Astrocyte (in vitro differentiated cells and primary cell): ENCODE results near the gene CNIH3. TPM values are rescaled to one million over a fixed set of nuclear protein-coding genes. Genes with fewer than 3 reads are reported as not detected.

Source experiments
- DNase-seq: peaks from one replicate; pipeline ENCODE4 v3.0.0-alpha.2; 2010; ENCODE audit warnings: low read depth
- FAIRE-seq: peaks from 2 replicates; lab custom pipeline; 2011; peaks lifted over from hg19 to GRCh38; lab: Jason Lieb, UNC
- H2AFZ ChIP-seq: 2 replicates; pipeline ENCODE4 v1.6.0; 2012; ENCODE audit warnings: low read depth, low read length, inconsistent platforms
- H3K27ac ChIP-seq: 2 replicates; pipeline ENCODE4 v1.5.1; 2011; ENCODE audit warnings: low read depth, low read length, inconsistent platforms
- H3K27me3 ChIP-seq: 2 replicates; pipeline ENCODE4 v1.6.0; 2011; ENCODE audit warnings: low read length, inconsistent platforms; ENCODE audit not compliant: insufficient read depth
- H3K36me3 ChIP-seq: 2 replicates; pipeline ENCODE4 v1.5.1; 2011; ENCODE audit warnings: low read length, inconsistent platforms; ENCODE audit not compliant: insufficient read depth
- H3K4me1 ChIP-seq: 2 replicates; pipeline ENCODE4 v1.5.1; 2011; ENCODE audit warnings: low read length, inconsistent platforms; ENCODE audit not compliant: insufficient read depth
- H3K4me2 ChIP-seq: 2 replicates; pipeline ENCODE4 v1.6.0; 2012; ENCODE audit warnings: low read length, inconsistent platforms
- H3K4me3 ChIP-seq: 2 replicates; pipeline ENCODE4 v1.5.1; 2011; ENCODE audit warnings: low read depth, mild to moderate bottlenecking, low read length, inconsistent platforms; ENCODE audit not compliant: insufficient read depth
- H3K79me2 ChIP-seq: 2 replicates; pipeline ENCODE4 v1.6.0; 2012; ENCODE audit warnings: mild to moderate bottlenecking, low read length, inconsistent platforms; ENCODE audit not compliant: insufficient read depth
- H3K9ac ChIP-seq: 2 replicates; pipeline ENCODE4 v1.6.0; 2012; ENCODE audit warnings: mild to moderate bottlenecking, low read length, inconsistent platforms
- H3K9me3 ChIP-seq: 2 replicates; pipeline ENCODE4 v1.5.1; 2012; ENCODE audit warnings: low read depth, mild to moderate bottlenecking, low read length, inconsistent platforms; ENCODE audit not compliant: insufficient read depth
- H4K20me1 ChIP-seq: 2 replicates; pipeline ENCODE4 v1.6.0; 2012; ENCODE audit warnings: low read length, inconsistent platforms; ENCODE audit not compliant: insufficient read depth
- H3K27ac Mint-ChIP-seq: one replicate; pipeline ENCODE4 v1.8.0; 2021; ENCODE audit warnings: mild to moderate bottlenecking, mixed read lengths; ENCODE audit not compliant: unreplicated experiment
- H3K27me3 Mint-ChIP-seq: one replicate; pipeline ENCODE4 v1.8.0; 2021; ENCODE audit warnings: low read depth, mixed read lengths; ENCODE audit not compliant: unreplicated experiment
- H3K36me3 Mint-ChIP-seq: one replicate; pipeline ENCODE4 v1.8.0; 2021; ENCODE audit warnings: low read depth, mixed read lengths; ENCODE audit not compliant: unreplicated experiment
- H3K4me1 Mint-ChIP-seq: one replicate; pipeline ENCODE4 v1.8.0; 2021; ENCODE audit warnings: low read depth, mixed read lengths; ENCODE audit not compliant: unreplicated experiment
- H3K4me3 Mint-ChIP-seq: one replicate; pipeline ENCODE4 v1.8.0; 2021; ENCODE audit warnings: mild to moderate bottlenecking, moderate library complexity, mixed read lengths; ENCODE audit not compliant: unreplicated experiment
- H3K9me3 Mint-ChIP-seq: one replicate; pipeline ENCODE4 v1.8.0; 2021; ENCODE audit warnings: mild to moderate bottlenecking, mixed read lengths; ENCODE audit not compliant: unreplicated experiment
- EZH2 ChIP-seq: IDR thresholded peaks from 2 replicates; pipeline ENCODE4 v1.6.1; 2012; ENCODE audit warnings: mild to moderate bottlenecking, low read length, inconsistent platforms; ENCODE audit not compliant: insufficient read depth
- total RNA-seq: library from RNA; stranded (reverse); gene quantifications from 2 replicates; pipeline ENCODE4 v1.2.1, GENCODE V29; 2021
- TF ChIP-seq, protein P1 (sequence below): IDR thresholded peaks from 2 replicates; pipeline ENCODE4 v1.5.1; 2011; ENCODE audit warnings: low read depth, mild to moderate bottlenecking, inconsistent platforms, low read length, moderate library complexity; ENCODE audit not compliant: insufficient read depth

CNIH3 gene
- total RNA-seq, 1 donor from 2014 or later = 7.7 TPM

DNA sequence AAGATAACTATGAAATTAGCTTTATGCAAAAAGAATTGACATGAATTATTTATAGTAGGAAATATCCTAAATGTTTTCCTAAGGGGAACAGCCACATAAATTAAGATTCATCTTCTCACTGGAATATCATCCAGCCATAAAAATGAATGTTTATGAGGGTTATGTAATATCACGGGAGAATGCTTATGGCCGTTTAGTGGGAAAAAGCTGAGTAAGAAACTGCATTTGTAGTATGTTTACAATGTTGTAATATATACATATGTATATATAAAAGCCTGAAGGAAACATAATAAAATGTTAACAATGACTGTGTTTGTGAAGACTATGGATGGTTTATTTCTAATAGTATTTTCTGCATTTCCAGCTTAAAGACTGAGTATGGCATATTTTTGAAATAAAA lies 161.1 kb downstream of the CNIH3 start:
- Histone ChIP-seq H3K4me1 (no peaks in the 10 kb centered on the region), H3K9me3 (no peaks in the 10 kb centered on the region)

DNA sequence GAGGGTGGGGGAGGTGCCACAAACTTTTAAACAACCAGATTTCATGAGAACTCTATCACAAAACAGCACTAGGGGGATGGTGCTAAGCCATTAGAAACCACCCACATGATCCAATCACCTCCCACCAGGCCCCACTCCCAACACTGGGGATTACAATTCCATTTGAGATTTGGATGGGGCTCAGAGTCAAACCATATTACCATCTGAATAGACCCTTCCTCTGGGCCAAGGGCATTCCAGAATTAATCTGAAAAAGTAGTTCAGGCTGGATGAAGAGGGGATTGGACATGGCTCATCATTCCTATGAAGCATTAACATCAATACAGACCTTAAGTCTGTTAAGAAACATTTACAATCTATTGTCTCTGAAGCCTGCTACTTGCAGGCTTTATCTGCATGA lies 163.4 kb downstream of the CNIH3 start:
- Mint-ChIP-seq H3K27me3 (peaks cover 7% of the 10 kb centered on the region), H3K27ac (no peak overlapping the region), H3K9me3 (peaks cover 3% of the 10 kb centered on the region), H3K4me1 (peaks cover 10% of the 10 kb centered on the region), H3K36me3 (no peaks in the 10 kb centered on the region), H3K4me3 (no peak overlapping the region)
- Histone ChIP-seq H3K36me3 (no peaks in the 10 kb centered on the region), H3K79me2 (no peaks in the 10 kb centered on the region), H2AFZ (no peak overlapping the region), H3K9ac (no peak overlapping the region), H3K4me2 (no peak overlapping the region), H3K27me3 (no peaks in the 10 kb centered on the region), H3K27ac (no peak overlapping the region), H3K4me1 (peaks cover 5% of the 10 kb centered on the region), H4K20me1 (no peaks in the 10 kb centered on the region), H3K4me3 (no peak overlapping the region), H3K9me3 (no peaks in the 10 kb centered on the region)
- no peak for TF ChIP-seq EZH2
- TF ChIP-seq, protein P1, sequence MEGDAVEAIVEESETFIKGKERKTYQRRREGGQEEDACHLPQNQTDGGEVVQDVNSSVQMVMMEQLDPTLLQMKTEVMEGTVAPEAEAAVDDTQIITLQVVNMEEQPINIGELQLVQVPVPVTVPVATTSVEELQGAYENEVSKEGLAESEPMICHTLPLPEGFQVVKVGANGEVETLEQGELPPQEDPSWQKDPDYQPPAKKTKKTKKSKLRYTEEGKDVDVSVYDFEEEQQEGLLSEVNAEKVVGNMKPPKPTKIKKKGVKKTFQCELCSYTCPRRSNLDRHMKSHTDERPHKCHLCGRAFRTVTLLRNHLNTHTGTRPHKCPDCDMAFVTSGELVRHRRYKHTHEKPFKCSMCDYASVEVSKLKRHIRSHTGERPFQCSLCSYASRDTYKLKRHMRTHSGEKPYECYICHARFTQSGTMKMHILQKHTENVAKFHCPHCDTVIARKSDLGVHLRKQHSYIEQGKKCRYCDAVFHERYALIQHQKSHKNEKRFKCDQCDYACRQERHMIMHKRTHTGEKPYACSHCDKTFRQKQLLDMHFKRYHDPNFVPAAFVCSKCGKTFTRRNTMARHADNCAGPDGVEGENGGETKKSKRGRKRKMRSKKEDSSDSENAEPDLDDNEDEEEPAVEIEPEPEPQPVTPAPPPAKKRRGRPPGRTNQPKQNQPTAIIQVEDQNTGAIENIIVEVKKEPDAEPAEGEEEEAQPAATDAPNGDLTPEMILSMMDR = no peak
- no peak for FAIRE-seq
- DNase-seq = no peak

More for the DNA sequence above, 161.1 kb downstream of the CNIH3 start:
- H3K36me3 ChIP-seq = no peaks in the 10 kb centered on the region
- no peaks in the 10 kb centered on the region for H3K27me3 ChIP-seq
- H4K20me1 ChIP-seq = no peaks in the 10 kb centered on the region
- H3K9ac ChIP-seq = no peak overlapping the region
- Mint-ChIP-seq H3K36me3 (no peaks in the 10 kb centered on the region), H3K9me3 (peaks cover 6% of the 10 kb centered on the region), H3K4me3 (no peak overlapping the region), H3K27ac (no peak overlapping the region), H3K4me1 (no peaks in the 10 kb centered on the region), H3K27me3 (peaks cover 12% of the 10 kb centered on the region)
- FAIRE-seq = no peak
- no peak overlapping the region for H3K27ac ChIP-seq
- H2AFZ ChIP-seq = no peak overlapping the region
- no peak overlapping the region for H3K4me3 ChIP-seq
- no peak for TF ChIP-seq EZH2
- TF ChIP-seq, protein P1 = no peak
- no peak for DNase-seq
- H3K79me2 ChIP-seq = no peaks in the 10 kb centered on the region
- H3K4me2 ChIP-seq = no peak overlapping the region

DNA sequence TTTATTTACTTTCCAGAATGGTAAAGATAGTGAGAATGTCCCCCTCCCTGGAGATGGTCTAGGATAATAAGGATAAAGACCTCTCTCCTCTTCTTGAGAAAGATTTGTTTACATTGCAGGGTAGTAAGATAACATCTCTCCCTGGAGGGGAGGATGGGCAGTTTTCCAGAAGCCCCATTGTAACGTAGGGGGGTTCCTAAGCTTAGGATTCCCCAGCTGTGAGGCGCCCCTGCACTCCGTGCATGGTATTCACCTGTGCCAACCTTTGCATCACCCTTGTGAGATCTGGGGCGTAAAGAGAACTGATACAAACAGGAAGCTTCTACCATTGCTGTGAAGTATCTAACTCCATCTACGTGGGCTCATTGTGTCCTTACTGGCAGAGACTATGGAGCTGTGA lies 164.6 kb downstream of the CNIH3 start:
- H3K9me3 Mint-ChIP-seq = peaks cover 3% of the 10 kb centered on the region
- H3K9me3 ChIP-seq = no peaks in the 10 kb centered on the region
- H3K4me2 ChIP-seq = no peak overlapping the region
- H3K4me1 Mint-ChIP-seq = peaks cover 17% of the 10 kb centered on the region
- no peaks in the 10 kb centered on the region for H3K27me3 ChIP-seq
- no peaks in the 10 kb centered on the region for H3K36me3 Mint-ChIP-seq
- no peaks in the 10 kb centered on the region for H3K79me2 ChIP-seq
- H3K9ac ChIP-seq = no peak overlapping the region
- no peaks in the 10 kb centered on the region for H4K20me1 ChIP-seq
- peaks cover 11% of the 10 kb centered on the region for H3K4me1 ChIP-seq
- no peak overlapping the region for H2AFZ ChIP-seq
- H3K4me3 ChIP-seq = no peak overlapping the region
- no peak overlapping the region for H3K27ac ChIP-seq
- no peak overlapping the region for H3K27ac Mint-ChIP-seq
- no peak overlapping the region for H3K4me3 Mint-ChIP-seq
- H3K36me3 ChIP-seq = no peaks in the 10 kb centered on the region
- TF ChIP-seq, protein P1 = no peak
- no peak for TF ChIP-seq EZH2
- no peak for FAIRE-seq
- no peak for DNase-seq
- peaks cover 7% of the 10 kb centered on the region for H3K27me3 Mint-ChIP-seq
